H54 (cell line): ENCODE measurements around the gene C6orf15.

Source experiments
- DNase-seq: peaks from one replicate; pipeline ENCODE4 v3.0.0; 2011; ENCODE audit warnings: low spot score, mixed read lengths; ENCODE audit not compliant: insufficient read length
- FAIRE-seq: peaks from 3 replicates; lab custom pipeline; 2011; peaks lifted over from hg19 to GRCh38; lab: Jason Lieb, UNC
- POLR2A ChIP-seq: IDR thresholded peaks from 2 replicates; pipeline ENCODE4 v1.6.1; 2011; ENCODE audit warnings: low read depth, mild to moderate bottlenecking, low read length

The C6orf15 gene

GRCh38 chr6:31112478-31112877, at the start of gene C6orf15:
Gene C6orf15 (minus strand): TSS chr6:31112575. CDS start chr6:31112555, 20 bp downstream.
- no peak for TF ChIP-seq POLR2A
- FAIRE-seq (no peak), DNase-seq (no peak)

DNA sequence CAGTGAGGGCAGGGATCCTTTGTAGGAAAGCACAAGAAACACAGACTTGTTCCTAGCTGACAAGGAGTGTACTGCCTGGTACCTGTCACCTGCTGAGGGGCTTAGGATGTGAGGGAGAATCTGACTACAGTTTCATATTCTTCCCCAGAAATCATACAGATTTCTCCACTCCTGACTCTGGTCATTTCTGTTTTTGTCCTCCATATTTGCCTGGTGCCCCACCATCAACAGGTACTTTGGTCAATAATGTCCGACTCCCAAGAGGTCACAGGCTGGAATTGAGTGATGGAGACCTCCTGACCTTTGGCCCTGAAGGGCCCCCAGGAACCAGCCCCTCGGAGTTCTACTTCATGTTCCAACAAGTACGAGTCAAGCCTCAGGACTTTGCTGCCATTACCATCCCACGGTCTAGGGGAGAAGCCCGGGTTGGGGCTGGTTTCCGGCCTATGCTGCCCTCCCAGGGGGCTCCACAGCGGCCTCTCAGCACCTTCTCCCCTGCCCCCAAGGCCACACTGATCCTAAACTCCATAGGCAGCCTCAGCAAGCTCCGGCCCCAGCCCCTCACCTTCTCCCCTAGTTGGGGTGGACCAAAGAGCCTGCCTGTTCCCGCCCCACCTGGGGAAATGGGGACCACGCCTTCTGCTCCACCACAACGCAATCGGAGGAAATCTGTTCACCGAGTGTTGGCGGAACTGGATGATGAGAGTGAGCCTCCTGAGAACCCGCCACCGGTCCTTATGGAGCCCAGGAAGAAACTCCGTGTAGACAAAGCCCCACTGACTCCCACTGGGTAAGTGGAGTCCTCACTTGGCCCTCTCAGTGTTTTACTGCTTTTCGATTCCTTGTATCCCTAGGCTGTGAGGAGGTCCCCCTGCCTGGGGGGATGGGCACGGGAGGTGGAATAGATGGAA, 49.1 kb upstream of the C6orf15 start:
- FAIRE-seq (no peak), DNase-seq (no peak)
- TF ChIP-seq POLR2A, result no peak

DNA sequence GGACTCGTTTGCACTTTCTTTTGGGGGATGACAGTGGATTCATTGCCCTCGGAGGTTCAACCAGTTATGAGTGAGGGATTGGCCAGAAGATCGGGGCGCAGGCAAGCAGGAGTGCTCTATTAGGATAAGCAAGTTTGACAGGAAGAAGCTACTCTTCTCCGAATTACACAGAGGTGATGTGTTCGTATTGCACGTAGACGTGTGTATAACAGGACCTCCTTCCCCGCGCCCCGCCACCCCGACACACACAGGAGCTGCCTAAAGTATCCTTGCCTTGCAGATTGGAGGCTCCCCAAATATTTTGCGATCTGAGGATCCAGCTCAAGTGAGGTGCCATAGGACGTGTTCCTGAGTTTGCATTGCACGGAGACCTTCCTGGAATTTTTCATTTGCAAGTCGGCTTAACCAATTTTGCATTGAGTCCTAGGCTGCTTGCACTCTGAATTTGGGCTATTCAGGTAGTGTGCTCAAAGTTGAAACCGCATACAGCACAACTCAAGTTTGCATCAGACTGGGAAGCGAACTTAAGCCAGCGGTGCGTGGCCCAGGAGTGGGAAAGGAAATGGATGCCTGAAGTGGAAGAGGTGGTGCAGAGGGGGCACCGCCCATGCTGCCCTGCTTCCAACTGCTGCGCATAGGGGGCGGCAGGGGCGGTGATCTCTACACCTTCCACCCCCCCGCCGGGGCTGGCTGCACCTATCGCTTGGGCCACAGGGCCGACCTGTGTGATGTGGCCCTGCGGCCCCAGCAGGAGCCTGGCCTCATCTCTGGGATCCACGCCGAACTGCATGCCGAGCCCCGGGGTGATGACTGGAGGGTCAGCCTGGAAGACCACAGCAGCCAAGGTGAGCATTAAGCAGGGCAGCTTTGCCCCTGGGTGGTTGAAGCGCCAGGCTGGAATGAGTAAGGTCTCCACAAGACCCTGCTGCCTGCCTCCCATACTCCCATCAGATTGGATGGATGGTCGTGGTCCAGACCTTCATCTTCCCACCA, 46.8 kb upstream of the C6orf15 start:
- no peak for FAIRE-seq
- DNase-seq, result peak; percentile 44
- no peak for TF ChIP-seq POLR2A

GRCh38 chr6:31158140-31158862, 45.9 kb upstream of the C6orf15 start, which contains the start of gene TCF19:
Gene TCF19 (plus strand): TSS chr6:31158589. CDS start chr6:31159470, 881 bp downstream.
- TF ChIP-seq POLR2A, result peak; percentile 59
- DNase-seq (peak; percentile 97), FAIRE-seq (peak; percentile 84)

- TF ChIP-seq POLR2A, result no peak
- DNase-seq, result no peak
- FAIRE-seq, result no peak
These were observed 45.3 kb upstream of the C6orf15 start, which contains the start of gene CCHCR1 for GRCh38 chr6:31157513-31158139. Gene CCHCR1 (minus strand): TSS chr6:31157802. CDS start chr6:31157600, 202 bp downstream.

DNA sequence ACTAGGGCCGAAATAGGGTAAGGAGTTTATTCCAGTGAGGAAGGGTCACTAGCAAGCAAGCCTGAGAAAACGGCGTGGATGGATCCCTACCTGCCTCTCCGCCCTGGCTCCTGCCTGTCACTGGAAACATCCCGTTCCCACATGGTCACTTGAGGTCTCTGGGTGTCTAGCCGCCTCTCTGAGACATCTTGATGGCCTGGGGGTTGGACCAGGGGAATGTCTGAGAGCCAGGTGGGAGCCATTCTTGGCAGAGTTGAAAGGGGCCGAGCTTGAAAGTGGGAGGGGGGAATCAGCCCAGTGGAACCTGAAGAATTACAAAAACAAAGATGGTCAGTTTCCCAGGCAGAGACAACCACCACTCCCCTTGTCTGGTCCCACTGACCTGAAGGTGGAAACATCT, 44.3 kb upstream of the C6orf15 start:
- no peak for FAIRE-seq
- TF ChIP-seq POLR2A, result no peak
- no peak for DNase-seq

GRCh38 chr6:31154436-31154835, 42.1 kb upstream of the C6orf15 start:
- no peak for FAIRE-seq
- TF ChIP-seq POLR2A, result no peak
- no peak for DNase-seq

- DNase-seq, result no peak
- TF ChIP-seq POLR2A, result no peak
- no peak for FAIRE-seq
These were observed 40.4 kb upstream of the C6orf15 start for GRCh38 chr6:31152781-31153180.

DNA sequence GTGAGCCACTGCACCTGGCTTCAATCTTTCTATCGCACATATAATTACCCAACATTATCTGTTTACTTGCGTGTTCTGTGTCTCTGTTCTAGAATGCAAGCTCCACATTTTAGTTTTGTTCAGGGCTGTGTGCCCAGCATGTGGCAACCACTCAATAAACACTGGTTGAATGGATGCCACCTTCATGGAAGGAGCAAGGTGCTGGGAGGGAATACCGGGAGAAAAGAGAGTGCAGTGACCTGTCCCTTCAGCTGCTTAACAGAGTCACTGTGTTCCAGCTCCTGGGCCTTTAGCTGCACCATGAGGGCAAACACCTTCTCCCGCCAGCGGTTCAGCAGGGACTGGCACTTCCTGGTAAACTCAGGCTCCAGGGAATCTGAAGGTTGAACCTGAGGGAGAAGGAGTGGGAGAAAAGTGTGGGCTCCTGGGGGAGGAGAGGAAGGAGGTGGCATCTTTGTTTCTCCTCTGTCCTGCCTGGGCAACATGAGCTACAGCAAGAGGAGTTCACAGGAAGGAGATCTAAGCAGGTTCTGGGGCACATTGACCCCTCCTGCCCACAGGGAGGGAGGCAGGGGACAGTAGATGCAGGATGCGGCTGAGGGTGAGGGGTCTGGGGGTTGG, 37.6 kb upstream of the C6orf15 start:
- no peak for DNase-seq
- TF ChIP-seq POLR2A, result no peak
- no peak for FAIRE-seq

- no peak for TF ChIP-seq POLR2A
- DNase-seq (no peak), FAIRE-seq (no peak)
These were observed 33.0 kb upstream of the C6orf15 start for GRCh38 chr6:31145386-31145785.

GRCh38 chr6:31144970-31145340, 32.6 kb upstream of the C6orf15 start:
- no peak for TF ChIP-seq POLR2A
- FAIRE-seq (no peak), DNase-seq (no peak)

DNA sequence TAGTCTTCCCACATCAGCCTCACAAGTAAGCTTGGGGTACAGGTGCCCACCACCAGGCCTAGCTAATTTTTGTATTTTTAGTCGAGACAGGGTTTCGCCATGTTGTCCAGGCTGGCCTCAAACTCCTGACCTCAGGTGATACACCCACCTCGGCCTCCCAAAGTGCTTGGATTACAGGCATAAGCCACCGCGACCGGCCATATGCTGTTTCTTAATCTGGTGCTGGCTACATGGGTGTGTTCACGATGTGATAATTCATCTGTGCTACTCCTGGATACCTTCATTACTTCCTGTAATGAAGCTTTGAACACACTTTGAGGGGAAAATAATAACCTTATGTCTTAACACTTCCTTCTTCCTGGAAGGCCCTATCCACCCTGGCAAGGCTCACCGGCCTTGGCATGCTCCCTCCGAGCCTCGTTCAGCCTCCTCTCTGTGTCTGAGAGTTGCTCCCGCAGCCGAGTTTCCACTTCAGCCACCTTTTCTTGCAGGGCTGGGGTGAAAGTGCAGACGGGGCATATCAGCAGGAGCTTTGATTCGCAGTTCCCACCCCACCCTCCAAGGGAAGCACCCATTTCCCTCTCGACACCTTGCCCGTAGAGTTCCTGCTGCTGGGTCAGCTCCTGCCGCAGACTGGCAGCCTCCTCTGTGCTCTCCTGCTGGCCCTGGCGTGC, 32.1 kb upstream of the C6orf15 start:
- no peak for FAIRE-seq
- DNase-seq, result no peak
- TF ChIP-seq POLR2A, result no peak
